Stomach (tissue), 4 donors: ENCODE measurements around the gene AKT1S1.

Source experiments
- POLR2A ChIP-seq, 4 donors: fragments of 450-650 bp; IDR thresholded peaks; one replicate each; pipeline ENCODE4 v1.6.1; 2016; ENCODE audit warnings: antibody characterized with exemption in 4 of 4, control low read depth in 2 of 4, mild to moderate bottlenecking in 1 of 4, moderate library complexity in 1 of 4
- POLR2AphosphoS5 ChIP-seq, 3 donors: sonication (generic); formaldehyde crosslinking; IDR thresholded peaks; one replicate each; pipeline ENCODE4 v1.6.1; 2016; ENCODE audit warnings: antibody characterized with exemption in 3 of 3
- TF ChIP-seq, protein P1 (sequence below), 7 experiments: fragments of 450-650 bp in 4 of 7; fragments of 200-600 bp in 3 of 7; sonication (generic) in 3 of 7; IDR thresholded peaks; one replicate each; pipeline ENCODE4 v1.5.1; 2016 to 2019; ENCODE audit warnings: antibody characterized with exemption in 7 of 7, control low read depth in 2 of 7, mild to moderate bottlenecking in 1 of 7

DNA sequence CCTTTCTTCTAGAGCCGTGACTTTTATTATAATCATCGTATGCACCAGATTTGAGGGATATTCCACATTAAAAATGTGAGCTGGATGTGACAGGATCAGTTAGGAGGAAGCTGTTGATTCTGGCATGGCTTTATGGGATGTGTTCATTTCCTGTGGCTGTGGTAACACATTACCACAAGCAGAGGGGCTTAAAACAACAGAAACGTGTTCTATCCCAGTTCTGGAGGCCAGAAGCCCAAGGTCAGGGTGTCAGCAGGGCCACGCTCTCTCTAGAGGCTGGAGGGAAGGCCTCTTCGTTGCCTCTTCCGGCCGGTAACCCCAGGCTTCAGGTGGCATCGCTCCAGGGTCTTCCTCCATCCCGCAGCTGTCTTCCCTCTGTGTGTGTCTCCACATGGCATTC lies 44.6 kb downstream of the AKT1S1 start:
- TF ChIP-seq, protein P1, sequence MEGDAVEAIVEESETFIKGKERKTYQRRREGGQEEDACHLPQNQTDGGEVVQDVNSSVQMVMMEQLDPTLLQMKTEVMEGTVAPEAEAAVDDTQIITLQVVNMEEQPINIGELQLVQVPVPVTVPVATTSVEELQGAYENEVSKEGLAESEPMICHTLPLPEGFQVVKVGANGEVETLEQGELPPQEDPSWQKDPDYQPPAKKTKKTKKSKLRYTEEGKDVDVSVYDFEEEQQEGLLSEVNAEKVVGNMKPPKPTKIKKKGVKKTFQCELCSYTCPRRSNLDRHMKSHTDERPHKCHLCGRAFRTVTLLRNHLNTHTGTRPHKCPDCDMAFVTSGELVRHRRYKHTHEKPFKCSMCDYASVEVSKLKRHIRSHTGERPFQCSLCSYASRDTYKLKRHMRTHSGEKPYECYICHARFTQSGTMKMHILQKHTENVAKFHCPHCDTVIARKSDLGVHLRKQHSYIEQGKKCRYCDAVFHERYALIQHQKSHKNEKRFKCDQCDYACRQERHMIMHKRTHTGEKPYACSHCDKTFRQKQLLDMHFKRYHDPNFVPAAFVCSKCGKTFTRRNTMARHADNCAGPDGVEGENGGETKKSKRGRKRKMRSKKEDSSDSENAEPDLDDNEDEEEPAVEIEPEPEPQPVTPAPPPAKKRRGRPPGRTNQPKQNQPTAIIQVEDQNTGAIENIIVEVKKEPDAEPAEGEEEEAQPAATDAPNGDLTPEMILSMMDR (IDR thresholded peaks at IDR 0.05): no peak
- TF ChIP-seq POLR2AphosphoS5 (IDR thresholded peaks at IDR 0.05) (no peak), POLR2A (IDR thresholded peaks at IDR 0.05) (no peak)
